Neuronal stem cell (in vitro differentiated cells): ENCODE results near the gene KLHL22.
"Not testable (repeated sequence)": the region's sequence is repeated elsewhere in the genome, so short reads cannot be mapped to it uniquely, and the experiment has no call there.

Source experiments
- DNase-seq: peaks from one replicate; pipeline ENCODE4 v3.0.0-alpha.2; 2013; ENCODE audit warnings: low spot score
- H2AFZ ChIP-seq: one replicate; pipeline ENCODE4 v1.6.1; 2013; ENCODE audit warnings: mild to moderate bottlenecking, low read length, inconsistent platforms
- H2AK5ac ChIP-seq: 2 replicates; pipeline ENCODE4 v1.6.1; 2013; ENCODE audit warnings: low read depth, mild to moderate bottlenecking, inconsistent platforms, low read length, moderate library complexity, mixed read lengths
- H2BK120ac ChIP-seq: 2 replicates; pipeline ENCODE4 v1.6.1; 2013; ENCODE audit warnings: low read depth, mild to moderate bottlenecking, inconsistent platforms, low read length, moderate library complexity, mixed read lengths
- H2BK12ac ChIP-seq: one replicate; pipeline ENCODE4 v1.6.1; 2013; ENCODE audit warnings: low read length, inconsistent platforms
- H2BK15ac ChIP-seq: 2 replicates; pipeline ENCODE4 v1.6.1; 2013; ENCODE audit warnings: mild to moderate bottlenecking, low read length, inconsistent platforms, mixed read lengths
- H2BK5ac ChIP-seq: one replicate; pipeline ENCODE4 v1.6.1; 2013; ENCODE audit warnings: inconsistent platforms, mild to moderate bottlenecking, low read length, moderate library complexity
- H3K14ac ChIP-seq: one replicate; pipeline ENCODE4 v1.6.1; 2013; ENCODE audit warnings: low read length, inconsistent platforms
- H3K18ac ChIP-seq: 2 replicates; pipeline ENCODE4 v1.6.1; 2013; ENCODE audit warnings: low read length, inconsistent platforms
- H3K23ac ChIP-seq: 2 replicates; pipeline ENCODE4 v1.6.1; 2013; ENCODE audit warnings: low read depth, mild to moderate bottlenecking, mixed read lengths, low read length, inconsistent platforms; ENCODE audit not compliant: poor library complexity
- H3K27ac ChIP-seq: replicated peaks from 3 replicates; pipeline ENCODE4 v1.5.1; 2013; ENCODE audit warnings: low read length, inconsistent platforms
- H3K27me3 ChIP-seq, 3 experiments: 2 replicates each; pipeline ENCODE4 v1.6.1; 2013; ENCODE audit warnings: low read length in 3 of 3, mild to moderate bottlenecking in 2 of 3, inconsistent platforms in 1 of 3, low read depth in 1 of 3, mixed read lengths in 1 of 3, moderate library complexity in 1 of 3; ENCODE audit not compliant: control insufficient read depth in 3 of 3, insufficient read depth in 3 of 3
- H3K36me3 ChIP-seq, 2 donors: replicated peaks in 1 of 2; 2 replicates each; pipeline ENCODE4 v1.6.1; 2013; ENCODE audit warnings: low read length in 2 of 2; ENCODE audit not compliant: control insufficient read depth in 2 of 2, insufficient read depth in 2 of 2
- H3K4ac ChIP-seq: 2 replicates; pipeline ENCODE4 v1.6.1; 2013; ENCODE audit warnings: inconsistent platforms, mild to moderate bottlenecking, low read length, moderate library complexity
- H3K4me1 ChIP-seq, 2 donors: 1 replicate in 1 of 2; 2 replicates in 1 of 2; pipeline ENCODE4 v1.6.1; 2013; ENCODE audit warnings: low read length in 2 of 2, low read depth in 1 of 2; ENCODE audit not compliant: control insufficient read depth in 2 of 2, insufficient read depth in 1 of 2
- H3K4me2 ChIP-seq: one replicate; pipeline ENCODE4 v1.6.1; 2013; ENCODE audit warnings: mild to moderate bottlenecking, low read length, inconsistent platforms; ENCODE audit not compliant: insufficient read depth, poor library complexity, severe bottlenecking
- H3K4me3 ChIP-seq, 2 donors: 2 replicates each; pipeline ENCODE4 v1.5.1; 2013; ENCODE audit warnings: low read length in 2 of 2, mild to moderate bottlenecking in 2 of 2, inconsistent platforms in 1 of 2, moderate library complexity in 1 of 2
- H3K79me1 ChIP-seq: one replicate; pipeline ENCODE4 v1.6.1; 2013; ENCODE audit warnings: low read depth, mild to moderate bottlenecking, inconsistent platforms, low read length, moderate library complexity
- H3K9ac ChIP-seq: one replicate; pipeline ENCODE4 v1.6.1; 2013; ENCODE audit warnings: mild to moderate bottlenecking, low read depth, low read length, inconsistent platforms; ENCODE audit not compliant: poor library complexity
- H3K9me3 ChIP-seq, 2 donors: replicated peaks in 1 of 2; 2 replicates each; pipeline versions ENCODE3 to v1.6.1; 2013; ENCODE audit warnings: low read length in 2 of 2, mild to moderate bottlenecking in 2 of 2, inconsistent platforms in 1 of 2, low read depth in 1 of 2, mixed read lengths in 1 of 2, moderate library complexity in 1 of 2; ENCODE audit not compliant: control insufficient read depth in 2 of 2, insufficient read depth in 1 of 2
- H4K8ac ChIP-seq: one replicate; pipeline ENCODE4 v1.6.1; 2013; ENCODE audit warnings: low read depth, mild to moderate bottlenecking, inconsistent platforms, low read length, moderate library complexity
- H4K91ac ChIP-seq: one replicate; pipeline ENCODE4 v1.6.1; 2013; ENCODE audit warnings: low read length, low read depth, mild to moderate bottlenecking, inconsistent platforms; ENCODE audit not compliant: poor library complexity
- WGBS, 2 donors: extraction: QIAGEN DNeasy Blood & Tissue Kit; methylation state at CpG; one replicate each; pipeline ENCODE4 v1.1.7; 2013; ENCODE audit warnings: missing lambda C conversion rate in 2 of 2, mixed read lengths in 1 of 2; ENCODE audit not compliant: insufficient read length in 2 of 2, insufficient replicate concordance in 1 of 2; ENCODE audit errors: extremely low coverage in 2 of 2; 5-methylcytosine and 5-hydroxymethylcytosine counted together

KLHL22 gene

GRCh38 chr22:20478059-20478458 is 17.5 kb downstream of the KLHL22 start:
- DNase-seq, H4K91ac ChIP-seq, H2AFZ ChIP-seq, H2AK5ac ChIP-seq, H3K4me3 ChIP-seq, H3K4me2 ChIP-seq, H3K9ac ChIP-seq, H3K4me1 ChIP-seq, H2BK120ac ChIP-seq, H3K14ac ChIP-seq, H3K4ac ChIP-seq, H3K27me3 ChIP-seq, H2BK15ac ChIP-seq, H3K79me1 ChIP-seq, H3K9me3 ChIP-seq, H3K18ac ChIP-seq, H3K23ac ChIP-seq, H2BK5ac ChIP-seq, H2BK12ac ChIP-seq, H3K27ac ChIP-seq, H4K8ac ChIP-seq: not testable (repeated sequence)
- no CpG with 5 or more reads among the region's 6 CpGs for WGBS, 2 donors
- peaks cover 6 to 19% of the 10 kb centered on the region in 2 donors for H3K36me3 ChIP-seq

- WGBS, 2 donors = no CpG with 5 or more reads among the region's 12 CpGs
- not testable (repeated sequence) for H3K4me1 ChIP-seq, DNase-seq
Measured at GRCh38 chr22:20475569-20475968, 20.0 kb downstream of the KLHL22 start.

DNA sequence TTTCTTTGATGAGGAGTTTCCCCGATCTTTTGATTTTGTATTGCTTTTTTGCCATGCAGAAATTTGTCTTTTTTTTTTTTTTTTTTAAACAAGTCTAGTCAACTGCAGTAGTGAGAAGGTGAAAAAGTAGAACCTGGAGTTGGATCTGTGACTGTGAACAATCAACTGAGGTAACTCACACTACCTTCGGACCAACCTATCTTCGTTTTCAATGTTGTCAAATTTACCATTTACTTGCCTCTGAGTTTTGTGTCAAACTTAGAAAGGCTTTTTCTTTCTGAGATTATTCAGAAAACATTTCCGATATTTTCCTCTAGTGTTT is 20.5 kb downstream of the KLHL22 start:
- H3K4me2 ChIP-seq = no peak overlapping the region
- no peak overlapping the region for H3K23ac ChIP-seq
- no peak overlapping the region for H2BK15ac ChIP-seq
- no peak overlapping the region for H3K18ac ChIP-seq
- peaks cover 10 to 29% of the 10 kb centered on the region in 2 donors for H3K36me3 ChIP-seq
- H3K79me1 ChIP-seq = no peaks in the 10 kb centered on the region
- H2BK12ac ChIP-seq = no peak overlapping the region
- no peak for DNase-seq
- no peak overlapping the region for H4K8ac ChIP-seq
- H3K4ac ChIP-seq = no peak overlapping the region
- H3K9ac ChIP-seq = no peak overlapping the region
- no peak overlapping the region for H2BK120ac ChIP-seq
- H3K4me3 ChIP-seq = no peak overlapping the region
- H2AK5ac ChIP-seq = no peak overlapping the region
- no peak overlapping the region for H3K27ac ChIP-seq
- no CpG with 5 or more reads among the region's 4 CpGs for whole genome bisulfite sequencing, 2 donors
- no peak overlapping the region for H4K91ac ChIP-seq
- H3K27me3 ChIP-seq = no peaks in the 10 kb centered on the region
- H2AFZ ChIP-seq = no peak overlapping the region
- no peak overlapping the region for H2BK5ac ChIP-seq
- H3K4me1 ChIP-seq = no peaks in the 10 kb centered on the region
- H3K14ac ChIP-seq = no peak overlapping the region
- peaks cover 0 to 2% of the 10 kb centered on the region in 2 donors for H3K9me3 ChIP-seq

More at GRCh38 chr22:20475569-20475968, 20.0 kb downstream of the KLHL22 start:
- H2AK5ac ChIP-seq, H3K4ac ChIP-seq, H2BK15ac ChIP-seq, H2AFZ ChIP-seq, H4K91ac ChIP-seq, H3K18ac ChIP-seq, H2BK5ac ChIP-seq, H2BK120ac ChIP-seq, H2BK12ac ChIP-seq, H3K79me1 ChIP-seq, H3K9ac ChIP-seq, H3K27me3 ChIP-seq, H3K23ac ChIP-seq, H3K4me2 ChIP-seq, H3K4me3 ChIP-seq, H4K8ac ChIP-seq, H3K27ac ChIP-seq, H3K14ac ChIP-seq, H3K9me3 ChIP-seq: not testable (repeated sequence)
- H3K36me3 ChIP-seq = peaks cover 10 to 29% of the 10 kb centered on the region in 2 donors

DNA sequence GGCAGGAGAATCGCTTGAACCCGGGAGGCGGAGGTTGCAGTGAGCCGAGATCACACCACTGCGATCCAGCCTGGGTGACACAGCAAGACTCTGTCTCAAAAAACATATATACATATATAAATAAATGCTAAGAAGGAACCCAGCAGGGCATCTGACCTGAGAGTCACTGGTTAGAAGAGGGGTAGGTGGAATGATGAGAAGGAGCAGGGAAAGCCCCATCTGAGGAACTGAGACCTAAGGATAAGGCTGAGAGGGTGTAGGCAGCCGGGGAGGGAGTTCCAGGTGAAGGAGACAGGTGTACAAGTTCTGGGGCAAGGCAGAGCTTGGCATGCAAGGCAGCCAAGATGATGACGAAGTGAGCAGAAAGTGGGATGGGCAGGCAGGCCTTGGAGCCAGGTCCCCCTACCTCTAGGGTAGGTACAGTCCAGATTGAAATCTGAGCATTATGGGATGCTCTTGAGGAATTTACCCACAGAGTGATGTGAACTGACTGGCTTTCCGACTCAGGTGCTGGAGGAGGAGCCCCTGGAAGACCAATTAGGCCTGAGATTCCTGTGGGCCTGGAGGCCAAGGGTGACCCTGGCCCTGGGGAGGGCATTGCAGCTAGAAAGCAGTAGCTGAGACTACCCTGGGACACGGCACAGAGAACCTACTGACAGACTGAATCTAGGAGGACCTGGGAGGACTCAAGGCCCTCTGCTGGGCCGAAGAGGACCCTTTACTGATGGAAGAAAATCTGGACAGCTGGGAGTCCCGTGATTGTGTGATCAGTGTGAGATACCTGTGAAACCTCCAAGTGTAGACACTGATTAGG is 22.8 kb downstream of the KLHL22 start:
- H3K23ac ChIP-seq = no peak overlapping the region
- H3K18ac ChIP-seq = no peak overlapping the region
- H3K79me1 ChIP-seq = no peaks in the 10 kb centered on the region
- no peak overlapping the region for H2BK12ac ChIP-seq
- H2AK5ac ChIP-seq = no peak overlapping the region
- no peak overlapping the region for H3K4me3 ChIP-seq
- no peak overlapping the region for H2BK5ac ChIP-seq
- peaks cover 14 to 49% of the 10 kb centered on the region in 2 donors for H3K36me3 ChIP-seq
- no CpG with 5 or more reads among the region's 11 CpGs for WGBS, 2 donors
- no peak overlapping the region for H4K8ac ChIP-seq
- H3K27ac ChIP-seq = no peak overlapping the region
- H3K9ac ChIP-seq = no peak overlapping the region
- peaks cover 0 to 2% of the 10 kb centered on the region in 2 donors for H3K9me3 ChIP-seq
- H3K4me2 ChIP-seq = no peak overlapping the region
- no peak for DNase-seq
- no peak overlapping the region for H2BK120ac ChIP-seq
- H2BK15ac ChIP-seq = no peak overlapping the region
- no peak overlapping the region for H3K14ac ChIP-seq
- H4K91ac ChIP-seq = no peak overlapping the region
- no peaks in the 10 kb centered on the region for H3K27me3 ChIP-seq
- H3K4me1 ChIP-seq = no peaks in the 10 kb centered on the region
- no peak overlapping the region for H2AFZ ChIP-seq
- H3K4ac ChIP-seq = no peak overlapping the region
